ENCODE results near the gene CDH5. TPM values are rescaled to one million over a fixed set of nuclear protein-coding genes. Genes with fewer than 3 reads are reported as not detected.

Gene CDH5
- polyA plus RNA-seq, 1 of the 3 experiments (the other 2 are of a cell fraction) = not detected

DNA sequence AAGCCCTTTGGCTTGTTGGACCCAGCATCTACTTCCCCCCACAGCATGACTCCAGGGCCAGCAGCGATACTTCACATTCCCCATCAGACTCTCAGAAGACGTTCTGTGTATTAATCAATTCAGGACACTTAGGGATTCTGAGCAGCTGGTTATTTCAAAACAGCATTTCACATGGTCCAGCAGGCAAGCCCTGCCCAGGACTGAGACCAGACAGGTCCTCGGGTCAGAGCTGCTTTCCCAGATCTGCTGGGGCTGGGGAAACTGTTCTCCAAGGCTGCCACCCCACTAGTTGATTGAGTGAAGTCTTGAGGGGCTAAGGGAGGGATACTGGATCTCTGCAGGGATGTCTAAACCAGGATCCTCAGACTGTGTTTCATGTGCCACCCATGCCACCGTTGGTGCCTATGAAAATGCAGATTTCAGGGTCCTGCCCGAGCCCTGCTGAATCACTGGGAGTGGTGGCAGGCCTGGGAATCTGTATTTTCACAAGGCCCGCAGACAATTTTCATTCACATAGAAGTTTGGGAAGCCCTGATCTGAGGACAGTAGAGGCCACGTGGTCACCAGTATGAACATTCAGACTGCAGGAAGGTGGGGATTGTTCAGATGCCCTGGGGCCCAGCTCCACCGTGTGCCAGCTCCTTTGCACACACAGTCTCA lies 40.6 kb upstream of the CDH5 start:
- 51% methylated on average over 7 of the region's 8 CpGs for WGBS (ENCODE audit: low lambda C conversion rate)
- Histone ChIP-seq H3K9me2 (no peaks in the 10 kb centered on the region), H3K27ac (ENCODE audit: low read depth in 2 of 2, low read length in 1 of 2) (no peak overlapping the region), H3K4me3 (ENCODE audit: low read depth in 2 of 2, low read length in 1 of 2) (no peak overlapping the region), H3K36me3 (replicated peaks in 1 of 2; ENCODE audit: control insufficient read depth in 1 of 2, insufficient read depth in 2 of 2, low read length in 1 of 2) (no peaks in the 10 kb centered on the region), H3K79me2 (ENCODE audit: insufficient read depth) (no peaks in the 10 kb centered on the region), H3K9me3 (no peaks in the 10 kb centered on the region), H3F3A (replicated peaks; ENCODE audit: insufficient read depth) (no peaks in the 10 kb centered on the region), H3K4me2 (no peak overlapping the region), H2AFZ (ENCODE audit: low read depth) (no peak overlapping the region), H4K20me1 (ENCODE audit: insufficient read depth) (no peaks in the 10 kb centered on the region), H3K9ac (no peak overlapping the region), H3K4me1 (ENCODE audit: control insufficient read depth in 1 of 2, insufficient read depth in 2 of 2, low read depth in 1 of 2, low read length in 1 of 2) (peaks cover 0 to 15% of the 10 kb centered on the region in 2 experiments; a peak in 1 of 4 replicates), H3K27me3 (ENCODE audit: insufficient read depth) (peaks cover 7% of the 10 kb centered on the region; the same call in 1 of the 2 replicates)
- no peak for DNase-seq
- POLR2A ChIA-PET = no interaction called here
- TF ChIP-seq TCF12 (IDR thresholded peaks at IDR 0.05) = no peak
- TF ChIP-seq, protein P1, sequence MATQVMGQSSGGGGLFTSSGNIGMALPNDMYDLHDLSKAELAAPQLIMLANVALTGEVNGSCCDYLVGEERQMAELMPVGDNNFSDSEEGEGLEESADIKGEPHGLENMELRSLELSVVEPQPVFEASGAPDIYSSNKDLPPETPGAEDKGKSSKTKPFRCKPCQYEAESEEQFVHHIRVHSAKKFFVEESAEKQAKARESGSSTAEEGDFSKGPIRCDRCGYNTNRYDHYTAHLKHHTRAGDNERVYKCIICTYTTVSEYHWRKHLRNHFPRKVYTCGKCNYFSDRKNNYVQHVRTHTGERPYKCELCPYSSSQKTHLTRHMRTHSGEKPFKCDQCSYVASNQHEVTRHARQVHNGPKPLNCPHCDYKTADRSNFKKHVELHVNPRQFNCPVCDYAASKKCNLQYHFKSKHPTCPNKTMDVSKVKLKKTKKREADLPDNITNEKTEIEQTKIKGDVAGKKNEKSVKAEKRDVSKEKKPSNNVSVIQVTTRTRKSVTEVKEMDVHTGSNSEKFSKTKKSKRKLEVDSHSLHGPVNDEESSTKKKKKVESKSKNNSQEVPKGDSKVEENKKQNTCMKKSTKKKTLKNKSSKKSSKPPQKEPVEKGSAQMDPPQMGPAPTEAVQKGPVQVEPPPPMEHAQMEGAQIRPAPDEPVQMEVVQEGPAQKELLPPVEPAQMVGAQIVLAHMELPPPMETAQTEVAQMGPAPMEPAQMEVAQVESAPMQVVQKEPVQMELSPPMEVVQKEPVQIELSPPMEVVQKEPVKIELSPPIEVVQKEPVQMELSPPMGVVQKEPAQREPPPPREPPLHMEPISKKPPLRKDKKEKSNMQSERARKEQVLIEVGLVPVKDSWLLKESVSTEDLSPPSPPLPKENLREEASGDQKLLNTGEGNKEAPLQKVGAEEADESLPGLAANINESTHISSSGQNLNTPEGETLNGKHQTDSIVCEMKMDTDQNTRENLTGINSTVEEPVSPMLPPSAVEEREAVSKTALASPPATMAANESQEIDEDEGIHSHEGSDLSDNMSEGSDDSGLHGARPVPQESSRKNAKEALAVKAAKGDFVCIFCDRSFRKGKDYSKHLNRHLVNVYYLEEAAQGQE (IDR thresholded peaks at IDR 0.05; ENCODE audit: low read depth, low read length) = no peak
- no peak for TF ChIP-seq JUND (IDR thresholded peaks at IDR 0.05)
- no peak for TF ChIP-seq RXRA (IDR thresholded peaks at IDR 0.05; ENCODE audit: borderline replicate concordance, low read depth)
- no peak for TF ChIP-seq FOSL2 (IDR thresholded peaks at IDR 0.05; ENCODE audit: borderline replicate concordance, low read depth)
- CTCF ChIA-PET = interaction anchor here (0.6 to 11.2 kb wide), 6 partner anchors 10 to 246 kb away, joined by 3 to 133 read pairs (median 6); no protein-coding TSS in a partner anchor

DNA sequence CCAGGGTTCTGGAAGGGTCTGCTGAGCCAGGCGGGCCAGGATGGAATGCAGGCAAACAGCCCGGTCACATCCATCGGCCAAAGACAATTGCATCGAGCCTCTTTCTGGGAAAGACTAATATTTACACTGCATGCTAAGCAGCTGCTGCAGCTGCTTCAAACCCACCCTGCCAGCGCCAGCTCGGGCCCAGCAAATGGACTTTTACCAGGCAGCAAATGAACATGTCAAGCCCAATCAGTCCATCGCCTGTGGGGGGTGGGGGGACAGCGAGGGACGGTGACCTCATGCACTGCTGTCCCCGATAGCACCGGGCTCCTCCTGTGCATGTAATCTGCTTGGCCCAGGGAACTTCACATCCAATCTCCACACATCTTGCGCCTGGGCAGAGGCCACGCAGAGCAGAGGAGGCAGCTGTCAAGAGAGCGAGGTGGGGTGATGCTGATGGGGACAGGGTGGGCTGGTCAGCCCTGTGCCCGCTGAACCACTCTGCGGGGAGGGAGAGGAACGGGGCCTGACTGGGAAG lies 39.4 kb upstream of the CDH5 start:
- Histone ChIP-seq H2AFZ (ENCODE audit: low read depth) (no peak overlapping the region), H3K27ac (ENCODE audit: low read depth in 2 of 2, low read length in 1 of 2) (no peak overlapping the region), H3K9me3 (no peaks in the 10 kb centered on the region), H3K27me3 (ENCODE audit: insufficient read depth) (peaks cover 7% of the 10 kb centered on the region; the same call in 1 of the 2 replicates), H3K9me2 (no peaks in the 10 kb centered on the region), H4K20me1 (ENCODE audit: insufficient read depth) (no peaks in the 10 kb centered on the region), H3K36me3 (replicated peaks in 1 of 2; ENCODE audit: control insufficient read depth in 1 of 2, insufficient read depth in 2 of 2, low read length in 1 of 2) (no peaks in the 10 kb centered on the region), H3K4me3 (ENCODE audit: low read depth in 2 of 2, low read length in 1 of 2) (no peak overlapping the region), H3F3A (replicated peaks; ENCODE audit: insufficient read depth) (no peaks in the 10 kb centered on the region), H3K4me2 (no peak overlapping the region), H3K4me1 (ENCODE audit: control insufficient read depth in 1 of 2, insufficient read depth in 2 of 2, low read depth in 1 of 2, low read length in 1 of 2) (peaks cover 0 to 15% of the 10 kb centered on the region in 2 experiments; a peak in 1 of 4 replicates), H3K9ac (no peak overlapping the region), H3K79me2 (ENCODE audit: insufficient read depth) (no peaks in the 10 kb centered on the region)
- ChIA-PET CTCF (interaction anchor here (0.6 to 11.2 kb wide), 7 partner anchors 9 to 58 kb away, joined by 3 to 133 read pairs (median 4); no protein-coding TSS in a partner anchor), POLR2A (no interaction called here)
- 85% methylated on average over 15 of the region's 17 CpGs for WGBS (ENCODE audit: low lambda C conversion rate)
- no peak for DNase-seq
- TF ChIP-seq RAD21 (IDR thresholded peaks at IDR 0.05; ENCODE audit: low read length) (no peak), MEF2A (IDR thresholded peaks at IDR 0.05; ENCODE audit: borderline replicate concordance, low read depth) (no peak), GATA2 (CRISPR knock-in tag; IDR thresholded peaks at IDR 0.05) (no peak), TEAD4 (IDR thresholded peaks at IDR 0.05; ENCODE audit: borderline replicate concordance, insufficient read depth) (no peak), EZH2phosphoT487 (IDR thresholded peaks at IDR 0.05; ENCODE audit: borderline replicate concordance, low read depth) (no peak), RXRA (IDR thresholded peaks at IDR 0.05; ENCODE audit: borderline replicate concordance, low read depth) (no peak), FOXM1 (IDR thresholded peaks at IDR 0.05; ENCODE audit: low read depth) (no peak), SMC3 (IDR thresholded peaks at IDR 0.05; ENCODE audit: low read depth, low read length) (no peak), SIN3A (IDR thresholded peaks at IDR 0.05; ENCODE audit: borderline replicate concordance, low read depth, low read length) (no peak), FOXJ3 (CRISPR knock-in tag; IDR thresholded peaks at IDR 0.05) (no peak), CHD2 (IDR thresholded peaks at IDR 0.05; ENCODE audit: low read length, partially characterized antibody) (no peak)
- TF ChIP-seq, protein P2, sequence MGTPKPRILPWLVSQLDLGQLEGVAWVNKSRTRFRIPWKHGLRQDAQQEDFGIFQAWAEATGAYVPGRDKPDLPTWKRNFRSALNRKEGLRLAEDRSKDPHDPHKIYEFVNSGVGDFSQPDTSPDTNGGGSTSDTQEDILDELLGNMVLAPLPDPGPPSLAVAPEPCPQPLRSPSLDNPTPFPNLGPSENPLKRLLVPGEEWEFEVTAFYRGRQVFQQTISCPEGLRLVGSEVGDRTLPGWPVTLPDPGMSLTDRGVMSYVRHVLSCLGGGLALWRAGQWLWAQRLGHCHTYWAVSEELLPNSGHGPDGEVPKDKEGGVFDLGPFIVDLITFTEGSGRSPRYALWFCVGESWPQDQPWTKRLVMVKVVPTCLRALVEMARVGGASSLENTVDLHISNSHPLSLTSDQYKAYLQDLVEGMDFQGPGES (IDR thresholded peaks at IDR 0.05; ENCODE audit: low read depth, low read length) = no peak
- TF ChIP-seq, protein P3, sequence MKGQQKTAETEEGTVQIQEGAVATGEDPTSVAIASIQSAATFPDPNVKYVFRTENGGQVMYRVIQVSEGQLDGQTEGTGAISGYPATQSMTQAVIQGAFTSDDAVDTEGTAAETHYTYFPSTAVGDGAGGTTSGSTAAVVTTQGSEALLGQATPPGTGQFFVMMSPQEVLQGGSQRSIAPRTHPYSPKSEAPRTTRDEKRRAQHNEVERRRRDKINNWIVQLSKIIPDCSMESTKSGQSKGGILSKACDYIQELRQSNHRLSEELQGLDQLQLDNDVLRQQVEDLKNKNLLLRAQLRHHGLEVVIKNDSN (IDR thresholded peaks at IDR 0.05; ENCODE audit: borderline replicate concordance, low read depth) = no peak
- TF ChIP-seq, protein P1 (IDR thresholded peaks at IDR 0.05; ENCODE audit: low read depth, low read length) = no peak
